CD4-positive, CD25-positive, alpha-beta regulatory T cell (primary cell): ENCODE results near the gene SHOC1. TPM values are rescaled to one million over a fixed set of nuclear protein-coding genes. Genes with fewer than 3 reads are reported as not detected.

ENCODE experiments used
- ATAC-seq, 2 donors: fragments of 150-1000 bp; cut with Tn5 transposase; one replicate each; pipeline ENCODE4 v1.10.0; 2021; ENCODE audit warnings: low read depth in 2 of 2, moderate number of reproducible peaks in 2 of 2, moderate library complexity in 1 of 2
- DNase-seq, 3 donors: peaks; one replicate each; pipeline versions ENCODE4 v3.0.0 to v3.0.0-alpha.2; 2012 to 2022; ENCODE audit warnings: mixed read lengths in 1 of 3
- H3K27ac ChIP-seq: one replicate; pipeline ENCODE4 v1.7.0; 2013; ENCODE audit warnings: mild to moderate bottlenecking, low read length; ENCODE audit not compliant: insufficient read depth, poor library complexity, severe bottlenecking
- H3K27me3 ChIP-seq: one replicate; pipeline ENCODE4 v1.7.0; 2013; ENCODE audit warnings: low read length; ENCODE audit not compliant: control insufficient read depth, insufficient read depth
- H3K36me3 ChIP-seq: one replicate; pipeline ENCODE4 v1.7.0; 2013; ENCODE audit warnings: mild to moderate bottlenecking, low read length, moderate library complexity; ENCODE audit not compliant: control insufficient read depth, insufficient read depth
- H3K4me1 ChIP-seq: 2 replicates; pipeline ENCODE4 v1.7.0; 2013; ENCODE audit warnings: mild to moderate bottlenecking, low read length; ENCODE audit not compliant: insufficient read depth, control insufficient read depth, poor library complexity, severe bottlenecking
- H3K4me3 ChIP-seq: one replicate; pipeline ENCODE4 v1.7.0; 2013; ENCODE audit warnings: low read depth, mild to moderate bottlenecking, low read length, moderate library complexity
- H3K9me3 ChIP-seq, 2 experiments: 1 replicate in 1 of 2; 2 replicates in 1 of 2; pipeline ENCODE4 v1.7.0; 2013; ENCODE audit warnings: low read length in 2 of 2, mild to moderate bottlenecking in 1 of 2, moderate library complexity in 1 of 2; ENCODE audit not compliant: control insufficient read depth in 2 of 2
- H3K27ac Mint-ChIP-seq, 3 donors: one replicate each; pipeline ENCODE4 v1.8.0; 2020 to 2022; ENCODE audit warnings: mild to moderate bottlenecking in 3 of 3, mixed read lengths in 3 of 3, moderate library complexity in 2 of 3
- H3K27me3 Mint-ChIP-seq: one replicate; pipeline ENCODE4 v1.8.0; 2022; ENCODE audit warnings: mild to moderate bottlenecking, mixed read lengths
- H3K36me3 Mint-ChIP-seq: one replicate; pipeline ENCODE4 v1.8.0; 2020; ENCODE audit warnings: mixed read lengths
- H3K4me1 Mint-ChIP-seq, 4 donors: one replicate each; pipeline ENCODE4 v1.8.0; 2020 to 2022; ENCODE audit warnings: mixed read lengths in 4 of 4, mild to moderate bottlenecking in 1 of 4
- H3K4me3 Mint-ChIP-seq, 4 donors: one replicate each; pipeline ENCODE4 v1.8.0; 2020 to 2022; ENCODE audit warnings: mild to moderate bottlenecking in 4 of 4, mixed read lengths in 4 of 4, moderate library complexity in 3 of 4
- H3K9me3 Mint-ChIP-seq, 7 donors: one replicate each; pipeline ENCODE4 v1.8.0; 2020 to 2022; ENCODE audit warnings: mixed read lengths in 7 of 7, mild to moderate bottlenecking in 3 of 7, moderate library complexity in 2 of 7
- polyA plus RNA-seq, 4 donors: library from polyadenylated mRNA; unstranded; fragments of 300-500 nt; fragmentation: Illumina TruSeq; gene quantifications; one replicate each; pipeline ENCODE4 v1.2.3, GENCODE V29; 2021
- total RNA-seq: library from RNA; stranded (reverse); gene quantifications from one replicate; pipeline ENCODE4 v1.2.3, GENCODE V29; 2022

SHOC1 gene
- total and polyA plus RNA-seq, 5 donors from 2014 or later: not detected

- peaks cover 15% of the 10 kb centered on the region for H3K27me3 Mint-ChIP-seq
- no peak overlapping the region for H3K4me3 ChIP-seq
- H3K4me3 Mint-ChIP-seq: no peak overlapping the region
- H3K9me3 ChIP-seq: no peaks in the 10 kb centered on the region
- H3K27me3 ChIP-seq: peaks cover 2% of the 10 kb centered on the region
- H3K36me3 Mint-ChIP-seq: no peaks in the 10 kb centered on the region
- ATAC-seq (no peak), DNase-seq (no peak)
- no peak overlapping the region for H3K27ac Mint-ChIP-seq
- H3K27ac ChIP-seq: no peak overlapping the region
- peaks cover 0 to 2% (median 0%) of the 10 kb centered on the region in 4 donors for H3K4me1 Mint-ChIP-seq
- H3K9me3 Mint-ChIP-seq: peaks cover 0 to 1% (median 0%) of the 10 kb centered on the region in 7 donors
- H3K4me1 ChIP-seq: no peaks in the 10 kb centered on the region
- no peaks in the 10 kb centered on the region for H3K36me3 ChIP-seq
Measured at GRCh38 chr9:111833941-111834340, 39.2 kb upstream of the SHOC1 start.

GRCh38 chr9:111832449-111832848 is 37.7 kb upstream of the SHOC1 start:
- Histone ChIP-seq H3K9me3 (no peaks in the 10 kb centered on the region), H3K27ac (no peak overlapping the region), H3K4me1 (no peaks in the 10 kb centered on the region), H3K4me3 (no peak overlapping the region), H3K27me3 (peaks cover 2% of the 10 kb centered on the region), H3K36me3 (no peaks in the 10 kb centered on the region)
- DNase-seq: no peak
- Mint-ChIP-seq H3K4me3 (no peak overlapping the region), H3K27ac (no peak overlapping the region), H3K4me1 (peaks cover 0 to 6% (median 2%) of the 10 kb centered on the region in 4 donors), H3K36me3 (no peaks in the 10 kb centered on the region), H3K27me3 (peaks cover 7% of the 10 kb centered on the region), H3K9me3 (no peaks in the 10 kb centered on the region)
- no peak for ATAC-seq

- no peaks in the 10 kb centered on the region for H3K9me3 Mint-ChIP-seq
- DNase-seq: no peak
- Histone ChIP-seq H3K36me3 (no peaks in the 10 kb centered on the region), H3K4me1 (no peaks in the 10 kb centered on the region), H3K27ac (no peak overlapping the region), H3K4me3 (no peak overlapping the region), H3K27me3 (peaks cover 2% of the 10 kb centered on the region), H3K9me3 (no peaks in the 10 kb centered on the region)
- H3K4me3 Mint-ChIP-seq: no peak overlapping the region
- peaks cover 0 to 6% (median 2%) of the 10 kb centered on the region in 4 donors for H3K4me1 Mint-ChIP-seq
- no peak overlapping the region for H3K27ac Mint-ChIP-seq
- no peaks in the 10 kb centered on the region for H3K36me3 Mint-ChIP-seq
- peaks cover 7% of the 10 kb centered on the region for H3K27me3 Mint-ChIP-seq
- no peak for ATAC-seq
Measured at GRCh38 chr9:111831371-111832108, 36.8 kb upstream of the SHOC1 start.

GRCh38 chr9:111828193-111828592 is 33.5 kb upstream of the SHOC1 start:
- ATAC-seq: no peak
- H3K27me3 ChIP-seq: no peaks in the 10 kb centered on the region
- no peaks in the 10 kb centered on the region for H3K27me3 Mint-ChIP-seq
- no peaks in the 10 kb centered on the region for H3K4me1 ChIP-seq
- no peak overlapping the region for H3K27ac ChIP-seq
- peaks cover 0 to 6% (median 3%) of the 10 kb centered on the region in 4 donors for H3K4me1 Mint-ChIP-seq
- no peaks in the 10 kb centered on the region for H3K9me3 Mint-ChIP-seq
- peak in 2 of 3 donors; percentile 18 to 31 for DNase-seq
- H3K27ac Mint-ChIP-seq: peak overlapping the region in 1 of 3 donors; percentile 18
- H3K4me3 ChIP-seq: no peak overlapping the region
- H3K4me3 Mint-ChIP-seq: no peak overlapping the region
- no peaks in the 10 kb centered on the region for H3K36me3 Mint-ChIP-seq
- H3K36me3 ChIP-seq: no peaks in the 10 kb centered on the region
- no peaks in the 10 kb centered on the region for H3K9me3 ChIP-seq

- Histone ChIP-seq H3K36me3 (no peaks in the 10 kb centered on the region), H3K9me3 (no peaks in the 10 kb centered on the region), H3K4me1 (no peaks in the 10 kb centered on the region), H3K27me3 (no peaks in the 10 kb centered on the region), H3K4me3 (no peak overlapping the region), H3K27ac (no peak overlapping the region)
- peak overlapping the region in 1 of 4 donors; percentile 38 for H3K4me3 Mint-ChIP-seq
- no peak overlapping the region for H3K27ac Mint-ChIP-seq
- ATAC-seq (no peak), DNase-seq (no peak)
- no peaks in the 10 kb centered on the region for H3K36me3 Mint-ChIP-seq
- H3K4me1 Mint-ChIP-seq: peaks cover 0 to 6% (median 4%) of the 10 kb centered on the region in 4 donors
- H3K27me3 Mint-ChIP-seq: peaks cover 7% of the 10 kb centered on the region
- no peaks in the 10 kb centered on the region for H3K9me3 Mint-ChIP-seq
Measured at GRCh38 chr9:111825468-111826145, 30.9 kb upstream of the SHOC1 start.

GRCh38 chr9:111821006-111821528 is 26.3 kb upstream of the SHOC1 start:
- H3K27ac ChIP-seq: no peak overlapping the region
- Mint-ChIP-seq H3K36me3 (no peaks in the 10 kb centered on the region), H3K4me3 (no peak overlapping the region), H3K4me1 (peaks cover 0 to 3% (median 0%) of the 10 kb centered on the region in 4 donors), H3K27ac (peak overlapping the region in 1 of 3 donors; percentile 55), H3K9me3 (no peaks in the 10 kb centered on the region), H3K27me3 (peaks cover 12% of the 10 kb centered on the region)
- no peak overlapping the region for H3K4me3 ChIP-seq
- H3K4me1 ChIP-seq: no peaks in the 10 kb centered on the region
- DNase-seq: no peak
- H3K27me3 ChIP-seq: no peaks in the 10 kb centered on the region
- no peaks in the 10 kb centered on the region for H3K9me3 ChIP-seq
- H3K36me3 ChIP-seq: no peaks in the 10 kb centered on the region
- no peak for ATAC-seq

- no peaks in the 10 kb centered on the region for H3K9me3 ChIP-seq
- Mint-ChIP-seq H3K4me3 (no peak overlapping the region), H3K9me3 (peaks cover 0 to 2% (median 0%) of the 10 kb centered on the region in 7 donors), H3K36me3 (no peaks in the 10 kb centered on the region), H3K4me1 (peaks cover 0 to 3% (median 0%) of the 10 kb centered on the region in 4 donors), H3K27ac (no peak overlapping the region), H3K27me3 (peaks cover 18% of the 10 kb centered on the region)
- no peak for ATAC-seq
- no peak overlapping the region for H3K27ac ChIP-seq
- no peaks in the 10 kb centered on the region for H3K27me3 ChIP-seq
- no peak for DNase-seq
- H3K4me3 ChIP-seq: no peak overlapping the region
- no peaks in the 10 kb centered on the region for H3K36me3 ChIP-seq
- no peaks in the 10 kb centered on the region for H3K4me1 ChIP-seq
Measured at GRCh38 chr9:111819360-111819759, 24.6 kb upstream of the SHOC1 start.
